ENCODE data around the gene TRABD. TPM values are rescaled to one million over a fixed set of nuclear protein-coding genes. Genes with fewer than 3 reads are reported as not detected.
A peak's percentile ranks its signal among the peaks of the same experiment; 100 is the strongest.

Gene TRABD
- total and polyA plus RNA-seq, 2 donors (not counting 1 experiment from before 2014, with no cell fraction given) = 11.8 to 17.2 TPM

DNA sequence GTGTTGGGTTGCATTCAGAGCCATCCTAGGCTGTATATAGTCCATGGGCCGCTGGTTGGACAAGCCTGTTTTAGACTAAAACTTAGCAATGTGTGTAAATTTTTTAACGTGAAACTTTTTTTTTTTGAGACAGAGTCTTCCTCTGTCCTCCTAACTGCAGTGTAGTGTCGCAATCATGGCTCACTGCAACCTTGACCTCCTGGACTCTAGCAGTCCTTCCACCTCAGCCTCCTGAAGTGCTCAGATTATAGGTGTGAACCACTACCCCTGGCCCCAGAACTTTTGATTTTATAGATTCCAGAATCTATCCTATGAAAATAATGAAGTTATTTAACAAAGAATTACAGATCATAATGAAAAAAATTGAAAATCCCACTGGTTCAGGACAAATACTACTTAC lies 45.1 kb upstream of the TRABD start:
- peak in 1 of 2 donors; percentile 28 for DNase-seq (ENCODE audit: low read depth in 2 of 2)
- H4K20me1 ChIP-seq (ENCODE audit: control insufficient read depth, extremely low read depth, insufficient read depth, low read length) = no peaks in the 10 kb centered on the region
- TF ChIP-seq EZH2 (IDR thresholded peaks at IDR 0.05; ENCODE audit: low read length, missing control alignments) = no peak
- TF ChIP-seq, protein P1, sequence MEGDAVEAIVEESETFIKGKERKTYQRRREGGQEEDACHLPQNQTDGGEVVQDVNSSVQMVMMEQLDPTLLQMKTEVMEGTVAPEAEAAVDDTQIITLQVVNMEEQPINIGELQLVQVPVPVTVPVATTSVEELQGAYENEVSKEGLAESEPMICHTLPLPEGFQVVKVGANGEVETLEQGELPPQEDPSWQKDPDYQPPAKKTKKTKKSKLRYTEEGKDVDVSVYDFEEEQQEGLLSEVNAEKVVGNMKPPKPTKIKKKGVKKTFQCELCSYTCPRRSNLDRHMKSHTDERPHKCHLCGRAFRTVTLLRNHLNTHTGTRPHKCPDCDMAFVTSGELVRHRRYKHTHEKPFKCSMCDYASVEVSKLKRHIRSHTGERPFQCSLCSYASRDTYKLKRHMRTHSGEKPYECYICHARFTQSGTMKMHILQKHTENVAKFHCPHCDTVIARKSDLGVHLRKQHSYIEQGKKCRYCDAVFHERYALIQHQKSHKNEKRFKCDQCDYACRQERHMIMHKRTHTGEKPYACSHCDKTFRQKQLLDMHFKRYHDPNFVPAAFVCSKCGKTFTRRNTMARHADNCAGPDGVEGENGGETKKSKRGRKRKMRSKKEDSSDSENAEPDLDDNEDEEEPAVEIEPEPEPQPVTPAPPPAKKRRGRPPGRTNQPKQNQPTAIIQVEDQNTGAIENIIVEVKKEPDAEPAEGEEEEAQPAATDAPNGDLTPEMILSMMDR (conservative IDR thresholded peaks at IDR 0.05 in 1 of 2, IDR thresholded peaks at IDR 0.05 in 1 of 2; ENCODE audit: low read depth in 1 of 2, low read length in 2 of 2) = no peak

DNA sequence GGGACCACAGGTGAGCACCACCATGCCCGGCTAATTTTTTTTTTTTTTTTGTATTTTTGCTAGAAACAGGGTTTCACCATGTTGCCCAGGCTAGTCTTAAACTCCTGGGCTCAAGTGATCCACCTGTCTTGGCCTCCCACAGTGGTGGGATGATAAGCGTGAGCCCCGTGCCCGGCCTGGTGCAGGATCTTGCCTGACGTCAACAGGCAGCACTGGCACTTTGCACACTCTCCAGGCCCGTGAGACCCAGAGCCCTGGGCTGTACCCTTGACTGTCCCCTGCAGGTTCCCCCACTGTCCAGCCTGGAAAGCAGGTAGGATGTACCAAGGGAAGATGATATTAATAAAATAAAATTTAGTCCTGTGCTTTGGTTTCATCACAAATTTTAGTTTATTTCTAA lies 44.3 kb upstream of the TRABD start:
- H3K4me3 ChIP-seq (replicated peaks in 1 of 4; ENCODE audit: control extremely low read depth in 1 of 4, insufficient read depth in 1 of 4, low read depth in 3 of 4, low read length in 4 of 4) = no peak overlapping the region
- no peak overlapping the region for H3K9ac ChIP-seq (ENCODE audit: insufficient read depth, low read length)
- no peaks in the 10 kb centered on the region for H3K36me3 ChIP-seq (ENCODE audit: control insufficient read depth, insufficient read depth, low read length)
- TF ChIP-seq, protein P1 (conservative IDR thresholded peaks at IDR 0.05 in 1 of 2, IDR thresholded peaks at IDR 0.05 in 1 of 2; ENCODE audit: low read depth in 1 of 2, low read length in 2 of 2) = no peak
- TF ChIP-seq EZH2 (IDR thresholded peaks at IDR 0.05; ENCODE audit: low read length, missing control alignments) = no peak
- H4K20me1 ChIP-seq (ENCODE audit: control insufficient read depth, extremely low read depth, insufficient read depth, low read length) = no peaks in the 10 kb centered on the region
- no peaks in the 10 kb centered on the region for H3K9me3 ChIP-seq (ENCODE audit: control insufficient read depth, insufficient read depth, low read depth, low read length)
- H2AFZ ChIP-seq (ENCODE audit: low read length) = no peak overlapping the region
- no peaks in the 10 kb centered on the region for H3K4me1 ChIP-seq (ENCODE audit: control insufficient read depth, extremely low read depth, insufficient read depth, low read length)
- no peaks in the 10 kb centered on the region for H3K79me2 ChIP-seq (ENCODE audit: control insufficient read depth, insufficient read depth, low read length)
- H3K27ac ChIP-seq (ENCODE audit: insufficient read depth, low read length) = no peak overlapping the region
- DNase-seq (ENCODE audit: low read depth in 2 of 2) = no peak
- no peak overlapping the region for H3K4me2 ChIP-seq (ENCODE audit: extremely low read depth, insufficient read depth, low read length)
- H3K27me3 ChIP-seq (ENCODE audit: control insufficient read depth, insufficient read depth, low read length) = peaks cover 19% of the 10 kb centered on the region

More for the DNA sequence above, 45.1 kb upstream of the TRABD start:
- no peak overlapping the region for H3K4me2 ChIP-seq (ENCODE audit: extremely low read depth, insufficient read depth, low read length)
- H3K27me3 ChIP-seq (ENCODE audit: control insufficient read depth, insufficient read depth, low read length) = peaks cover 19% of the 10 kb centered on the region
- H3K4me3 ChIP-seq (replicated peaks in 1 of 4; ENCODE audit: control extremely low read depth in 1 of 4, insufficient read depth in 1 of 4, low read depth in 3 of 4, low read length in 4 of 4) = no peak overlapping the region
- no peaks in the 10 kb centered on the region for H3K79me2 ChIP-seq (ENCODE audit: control insufficient read depth, insufficient read depth, low read length)
- no peak overlapping the region for H3K27ac ChIP-seq (ENCODE audit: insufficient read depth, low read length)
- no peak overlapping the region for H3K9ac ChIP-seq (ENCODE audit: insufficient read depth, low read length)
- H2AFZ ChIP-seq (ENCODE audit: low read length) = no peak overlapping the region
- no peaks in the 10 kb centered on the region for H3K4me1 ChIP-seq (ENCODE audit: control insufficient read depth, extremely low read depth, insufficient read depth, low read length)
- no peaks in the 10 kb centered on the region for H3K9me3 ChIP-seq (ENCODE audit: control insufficient read depth, insufficient read depth, low read depth, low read length)
- H3K36me3 ChIP-seq (ENCODE audit: control insufficient read depth, insufficient read depth, low read length) = no peaks in the 10 kb centered on the region

- no peaks in the 10 kb centered on the region for H3K79me2 ChIP-seq (ENCODE audit: control insufficient read depth, insufficient read depth, low read length)
- no peak overlapping the region for H3K27ac ChIP-seq (ENCODE audit: insufficient read depth, low read length)
- peak in 1 of 2 donors; percentile 70 for DNase-seq (ENCODE audit: low read depth in 2 of 2)
- no peaks in the 10 kb centered on the region for H3K9me3 ChIP-seq (ENCODE audit: control insufficient read depth, insufficient read depth, low read depth, low read length)
- no peak overlapping the region for H3K4me3 ChIP-seq (replicated peaks in 1 of 4; ENCODE audit: control extremely low read depth in 1 of 4, insufficient read depth in 1 of 4, low read depth in 3 of 4, low read length in 4 of 4)
- no peak overlapping the region for H3K4me2 ChIP-seq (ENCODE audit: extremely low read depth, insufficient read depth, low read length)
- H4K20me1 ChIP-seq (ENCODE audit: control insufficient read depth, extremely low read depth, insufficient read depth, low read length) = no peaks in the 10 kb centered on the region
- no peaks in the 10 kb centered on the region for H3K4me1 ChIP-seq (ENCODE audit: control insufficient read depth, extremely low read depth, insufficient read depth, low read length)
- H2AFZ ChIP-seq (ENCODE audit: low read length) = no peak overlapping the region
- TF ChIP-seq, protein P1 (conservative IDR thresholded peaks at IDR 0.05 in 1 of 2, IDR thresholded peaks at IDR 0.05 in 1 of 2; ENCODE audit: low read depth in 1 of 2, low read length in 2 of 2) = peak; percentile 11 to 30
- TF ChIP-seq EZH2 (IDR thresholded peaks at IDR 0.05; ENCODE audit: low read length, missing control alignments) = no peak
- no peaks in the 10 kb centered on the region for H3K36me3 ChIP-seq (ENCODE audit: control insufficient read depth, insufficient read depth, low read length)
- no peak overlapping the region for H3K9ac ChIP-seq (ENCODE audit: insufficient read depth, low read length)
- H3K27me3 ChIP-seq (ENCODE audit: control insufficient read depth, insufficient read depth, low read length) = peaks cover 19% of the 10 kb centered on the region
Observed at GRCh38 chr22:50141891-50142363, 43.8 kb upstream of the TRABD start.

Measured in fibroblast of lung (primary cell).